Muscle of arm (tissue), 12 donors: ENCODE data around the gene ALDOC. TPM values are rescaled to one million over a fixed set of nuclear protein-coding genes. Genes with fewer than 3 reads are reported as not detected.

Experiments used
- DNase-seq: peaks from one replicate; pipeline ENCODE4 v3.0.0-alpha.2; 2013
- polyA plus RNA-seq, 12 donors: library from polyadenylated mRNA; unstranded; fragments of 120-200 nt; gene quantifications; one replicate each; pipeline ENCODE4 v1.2.1, GENCODE V29; 2013; ENCODE audit not compliant: insufficient read length in 12 of 12

Gene ALDOC
- polyA plus RNA-seq, 12 donors = 0.85 to 7.5 (median 2.1) TPM; not detected in 2

- DNase-seq = no peak
Measured at GRCh38 chr17:28532050-28532960, 44.4 kb downstream of the ALDOC start.

GRCh38 chr17:28530926-28531325, 45.8 kb downstream of the ALDOC start:
- no peak for DNase-seq

DNA sequence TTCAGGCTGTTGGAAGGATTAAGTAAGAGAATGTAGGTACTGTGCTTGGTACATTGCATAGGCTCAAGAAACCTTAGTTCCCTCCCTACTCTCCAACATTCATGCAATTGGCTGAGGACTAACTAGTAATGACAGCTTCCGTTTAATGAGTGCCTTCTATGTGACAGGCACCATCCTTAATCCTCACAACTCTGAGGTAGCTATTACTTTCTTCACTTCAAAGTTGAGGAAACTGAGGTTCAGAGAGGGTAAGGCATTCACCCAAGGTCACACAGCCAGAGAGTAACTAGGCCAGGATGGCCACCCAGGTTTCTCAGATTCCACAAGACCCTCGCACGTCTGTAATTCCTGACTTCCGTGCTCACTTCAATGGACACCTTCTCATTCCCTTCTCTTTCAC, 46.4 kb downstream of the ALDOC start:
- no peak for DNase-seq

DNA sequence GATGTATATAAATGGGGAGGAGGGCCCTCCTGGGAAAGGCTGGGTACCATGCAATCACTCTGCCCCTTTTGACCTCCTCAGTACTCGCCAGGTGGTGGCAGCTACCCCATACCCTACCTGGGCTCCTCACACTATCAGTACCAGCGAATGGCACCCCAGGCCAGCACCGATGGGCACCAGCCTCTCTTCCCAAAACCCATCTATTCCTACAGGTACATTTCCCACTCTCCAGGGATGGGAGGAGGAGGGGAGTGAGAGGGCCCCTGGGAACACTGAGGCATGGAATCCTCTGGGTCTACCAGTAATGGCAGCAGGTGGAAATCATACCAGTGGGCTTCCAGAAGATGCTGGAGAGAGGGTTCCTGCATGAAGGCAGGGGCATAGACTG, 47.7 kb downstream of the ALDOC start:
- no peak for DNase-seq

DNA sequence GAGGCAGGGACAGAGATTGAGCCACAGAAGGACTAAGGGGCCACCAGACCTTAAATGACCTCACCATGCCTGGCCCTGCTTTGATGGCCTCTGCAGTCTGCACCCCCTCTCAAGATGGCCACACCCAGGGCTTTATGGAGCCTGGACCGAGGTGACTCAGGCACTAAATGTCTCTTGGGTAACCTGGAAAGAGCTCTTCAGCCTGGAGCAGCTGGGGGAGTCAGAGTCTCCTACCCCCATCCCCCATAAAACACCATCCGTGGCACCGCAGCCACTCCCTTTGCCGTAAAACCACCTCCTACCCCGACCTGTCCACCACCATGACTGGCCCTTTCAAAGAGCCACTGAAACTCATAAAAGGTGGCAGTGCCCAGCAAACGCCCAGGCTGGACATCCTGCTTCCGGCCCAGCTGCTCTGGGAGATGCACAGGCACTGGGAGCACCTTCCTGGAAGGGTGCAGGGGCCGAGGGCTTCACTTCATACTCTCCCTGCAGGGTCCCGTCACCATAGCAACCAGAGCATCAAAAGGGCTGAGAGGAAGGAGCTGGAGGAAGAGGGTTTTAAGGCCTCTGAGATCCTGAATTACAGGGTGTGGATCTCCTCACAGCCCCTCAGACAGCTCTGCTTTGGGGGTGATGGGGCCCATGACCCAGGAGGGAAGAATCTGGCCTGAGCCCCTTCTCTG, 48.2 kb downstream of the ALDOC start:
- no peak for DNase-seq

GRCh38 chr17:28527859-28528258, 48.8 kb downstream of the ALDOC start:
- DNase-seq = no peak

- DNase-seq = no peak
Measured at GRCh38 chr17:28527181-28527681, 49.5 kb downstream of the ALDOC start.

GRCh38 chr17:28526381-28526780, 50.3 kb downstream of the ALDOC start:
- DNase-seq = no peak

DNA sequence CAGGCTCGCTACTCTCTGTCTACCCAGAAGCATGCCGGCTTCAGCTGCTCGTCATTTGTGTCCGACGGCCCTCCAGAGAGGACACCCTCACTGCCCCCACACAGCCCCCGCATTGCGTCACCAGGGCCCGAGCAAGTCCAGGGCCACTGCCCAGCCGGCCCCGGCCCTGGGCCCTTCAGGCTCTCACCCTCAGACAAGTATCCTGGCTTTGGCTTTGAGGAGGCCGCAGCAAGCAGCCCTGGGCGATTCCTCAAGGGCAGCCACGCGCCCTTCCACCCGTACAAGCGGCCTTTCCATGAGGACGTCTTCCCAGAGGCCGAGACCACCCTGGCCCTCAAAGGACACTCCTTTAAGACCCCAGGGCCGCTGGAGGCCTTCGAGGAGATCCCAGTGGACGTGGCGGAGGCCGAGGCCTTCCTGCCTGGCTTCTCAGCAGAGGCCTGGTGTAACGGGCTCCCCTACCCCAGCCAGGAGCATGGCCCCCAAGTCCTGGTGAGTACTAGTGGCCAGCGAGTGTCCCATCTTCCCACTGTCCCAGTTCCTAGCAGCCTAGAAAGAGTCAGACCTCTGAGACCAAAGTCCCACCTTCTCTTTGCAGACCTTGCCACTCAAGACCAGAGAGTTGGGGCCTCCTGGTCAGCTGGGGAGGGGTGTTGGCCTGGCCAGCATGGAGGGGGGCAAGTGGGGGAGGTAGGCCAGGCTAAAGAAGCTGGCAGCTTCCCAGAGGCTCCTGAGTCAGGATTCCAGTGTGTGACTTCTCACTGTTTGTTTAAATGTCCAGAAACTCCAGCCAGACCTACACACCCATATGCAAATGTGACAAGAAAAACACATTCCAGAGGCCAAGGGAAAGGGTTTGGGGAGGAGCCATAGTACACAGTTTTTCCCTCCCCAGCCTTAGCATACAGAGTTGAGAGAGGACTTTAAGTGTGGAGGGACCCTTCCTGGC, 51.9 kb downstream of the ALDOC start:
- no peak for DNase-seq

DNA sequence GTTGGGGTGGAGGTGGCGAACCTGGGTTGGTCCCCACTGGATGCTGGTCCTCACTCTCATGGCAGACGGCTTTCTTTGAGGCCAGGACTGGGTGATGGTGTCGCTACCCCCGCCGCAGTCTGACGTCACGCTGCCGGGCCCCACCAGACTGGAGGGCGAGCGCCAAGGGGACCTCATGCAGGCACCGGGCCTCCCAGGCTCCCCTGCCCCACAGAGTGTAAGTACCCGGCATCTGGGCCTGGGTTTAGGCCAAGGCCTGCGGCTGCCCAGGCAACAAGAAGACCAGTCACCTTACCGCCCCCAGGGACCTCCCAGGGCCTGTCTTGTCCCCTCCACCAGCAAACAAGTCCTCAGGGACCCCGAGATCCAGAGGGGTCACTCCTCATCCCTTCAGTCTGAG, 52.8 kb downstream of the ALDOC start:
- no peak for DNase-seq

- no peak for DNase-seq
Measured at GRCh38 chr17:28523186-28523585, 53.5 kb downstream of the ALDOC start.

Other genes with a start within 250 kb of the ALDOC start
- 10 to 100 TPM in 11 of 12 donors, not detected in 1; 20.2 to 74.8 (median 37.7) TPM for gene IFT20, start 241.4 kb downstream of the ALDOC start, polyA plus RNA-seq
- 10 to 100 TPM in 11 of 12 donors, not detected in 1; 28.3 to 40.3 (median 32.2) TPM for gene TNFAIP1, start 241.1 kb downstream of the ALDOC start, polyA plus RNA-seq
- gene POLDIP2, start 219.4 kb downstream of the ALDOC start, polyA plus RNA-seq = 10 to 100 TPM in 11 of 12 donors, not detected in 1; 30.2 to 63.0 (median 57.6) TPM
- not detected for gene SEBOX, start 211.7 kb downstream of the ALDOC start, polyA plus RNA-seq
- 10 to 100 TPM in 1 of 12 donors, 1 to 10 TPM in 2, under 1 TPM in 7, not detected in 2; 0.34 to 13.8 (median 0.63) TPM for gene VTN, start 206.6 kb downstream of the ALDOC start, polyA plus RNA-seq
- 10 to 100 TPM in 1 of 12 donors, 1 to 10 TPM in 10, not detected in 1; 4.3 to 21.5 (median 5.4) TPM for gene SARM1, start 205.2 kb downstream of the ALDOC start, polyA plus RNA-seq
- gene SLC46A1, start 170.7 kb downstream of the ALDOC start, polyA plus RNA-seq = 10 to 100 TPM in 3 of 12 donors, 1 to 10 TPM in 8, not detected in 1; 6.3 to 10.2 (median 9.0) TPM
- gene SLC13A2, start 103.3 kb downstream of the ALDOC start, polyA plus RNA-seq = 10 to 100 TPM in 1 of 12 donors, under 1 TPM in 1, not detected in 10; 0.12 to 18.2 TPM
- 10 to 100 TPM in 1 of 12 donors, 1 to 10 TPM in 2, under 1 TPM in 1, not detected in 8; 0.13 to 10.7 (median 2.1) TPM for gene FOXN1, start 70.5 kb downstream of the ALDOC start, polyA plus RNA-seq
- gene UNC119, start 24.3 kb downstream of the ALDOC start, polyA plus RNA-seq = 10 to 100 TPM in 11 of 12 donors, not detected in 1; 10.0 to 35.2 (median 14.3) TPM
- gene PIGS, start 5.4 kb downstream of the ALDOC start, polyA plus RNA-seq = 10 to 100 TPM in 11 of 12 donors, not detected in 1; 35.5 to 66.0 (median 45.0) TPM
- gene SPAG5, start 22.1 kb upstream of the ALDOC start, polyA plus RNA-seq = 10 to 100 TPM in 11 of 12 donors, not detected in 1; 13.4 to 40.4 (median 20.9) TPM
- 10 to 100 TPM in 9 of 12 donors, 1 to 10 TPM in 2, not detected in 1; 8.0 to 32.5 (median 16.8) TPM for gene RSKR, start 37.3 kb upstream of the ALDOC start, polyA plus RNA-seq
- gene BLTP2, start 68.3 kb upstream of the ALDOC start, polyA plus RNA-seq = 10 to 100 TPM in 11 of 12 donors, not detected in 1; 47.5 to 88.6 (median 53.1) TPM
- gene SDF2, start 85.0 kb upstream of the ALDOC start, polyA plus RNA-seq = 10 to 100 TPM in 11 of 12 donors, not detected in 1; 31.3 to 49.8 (median 39.7) TPM
- gene SUPT6H, start 85.3 kb upstream of the ALDOC start, polyA plus RNA-seq = 10 to 100 TPM in 11 of 12 donors, not detected in 1; 36.7 to 76.8 (median 40.9) TPM
- 1 to 10 TPM in 10 of 12 donors, not detected in 2; 1.6 to 9.0 (median 2.5) TPM for gene PROCA1, start 135.0 kb upstream of the ALDOC start, polyA plus RNA-seq
- 10 to 100 TPM in 11 of 12 donors, not detected in 1; 49.7 to 98.2 (median 66.4) TPM for gene RAB34, start 141.0 kb upstream of the ALDOC start, polyA plus RNA-seq
- 1,000 to 10,000 TPM in 9 of 12 donors, 100 to 1,000 TPM in 2, not detected in 1; 515 to 1,778 (median 1,509) TPM for gene RPL23A, start 143.1 kb upstream of the ALDOC start, polyA plus RNA-seq
- gene TLCD1, start 149.3 kb upstream of the ALDOC start, polyA plus RNA-seq = 1 to 10 TPM in 10 of 12 donors, not detected in 2; 2.5 to 5.4 (median 3.4) TPM
- 1 to 10 TPM in 11 of 12 donors, not detected in 1; 1.8 to 7.8 (median 2.6) TPM for gene NEK8, start 151.9 kb upstream of the ALDOC start, polyA plus RNA-seq
- 10 to 100 TPM in 11 of 12 donors, not detected in 1; 39.4 to 93.0 (median 48.8) TPM for gene TRAF4, start 167.1 kb upstream of the ALDOC start, polyA plus RNA-seq